K562 (cell line): ENCODE results near the gene SLC4A1.

ENCODE experiments used
- U2AF1 ChIP-seq: fragments of 200-400 bp; formaldehyde crosslinking; optimal IDR thresholded peaks from 2 replicates; pipeline ENCODE3; 2017; ENCODE audit warnings: mild to moderate bottlenecking, low read depth, low read length, moderate library complexity
- USF2 ChIP-seq: sonication (generic); formaldehyde crosslinking; IDR thresholded peaks from 2 replicates; pipeline ENCODE4 v1.5.0; 2020; ENCODE audit warnings: missing genetic modification reagents
- ZNF639 ChIP-seq, 2 experiments: fragments of 200-800 bp in 1 of 2; sonication (Bioruptor generic) in 1 of 2; sonication (generic) in 1 of 2; formaldehyde crosslinking in 1 of 2; IDR thresholded peaks in 1 of 2; conservative IDR thresholded peaks in 1 of 2; 2 replicates each; pipeline versions ENCODE4 v1.5.0 to v1.6.1; 2016 to 2020; ENCODE audit warnings: missing compliant biosample characterization in 1 of 2, missing genetic modification characterization in 1 of 2, missing genetic modification reagents in 1 of 2
- TF ChIP-seq, protein P1 (sequence below), 2 experiments: fragments of 450-650 bp; IDR thresholded peaks; 2 replicates each; pipeline ENCODE4 v1.6.1; 2016; ENCODE audit warnings: mild to moderate bottlenecking in 2 of 2, borderline replicate concordance in 1 of 2, low read depth in 1 of 2, moderate library complexity in 1 of 2

GRCh38 chr17:44221862-44222111 is 46.1 kb downstream of the SLC4A1 start:
- TF ChIP-seq ZNF639 (CRISPR knock-in tag; conservative IDR thresholded peaks at IDR 0.05 in 1 of 2, IDR thresholded peaks at IDR 0.05 in 1 of 2) (no peak), U2AF1 (no peak), USF2 (CRISPR knock-in tag) (no peak)
- TF ChIP-seq, protein P1, sequence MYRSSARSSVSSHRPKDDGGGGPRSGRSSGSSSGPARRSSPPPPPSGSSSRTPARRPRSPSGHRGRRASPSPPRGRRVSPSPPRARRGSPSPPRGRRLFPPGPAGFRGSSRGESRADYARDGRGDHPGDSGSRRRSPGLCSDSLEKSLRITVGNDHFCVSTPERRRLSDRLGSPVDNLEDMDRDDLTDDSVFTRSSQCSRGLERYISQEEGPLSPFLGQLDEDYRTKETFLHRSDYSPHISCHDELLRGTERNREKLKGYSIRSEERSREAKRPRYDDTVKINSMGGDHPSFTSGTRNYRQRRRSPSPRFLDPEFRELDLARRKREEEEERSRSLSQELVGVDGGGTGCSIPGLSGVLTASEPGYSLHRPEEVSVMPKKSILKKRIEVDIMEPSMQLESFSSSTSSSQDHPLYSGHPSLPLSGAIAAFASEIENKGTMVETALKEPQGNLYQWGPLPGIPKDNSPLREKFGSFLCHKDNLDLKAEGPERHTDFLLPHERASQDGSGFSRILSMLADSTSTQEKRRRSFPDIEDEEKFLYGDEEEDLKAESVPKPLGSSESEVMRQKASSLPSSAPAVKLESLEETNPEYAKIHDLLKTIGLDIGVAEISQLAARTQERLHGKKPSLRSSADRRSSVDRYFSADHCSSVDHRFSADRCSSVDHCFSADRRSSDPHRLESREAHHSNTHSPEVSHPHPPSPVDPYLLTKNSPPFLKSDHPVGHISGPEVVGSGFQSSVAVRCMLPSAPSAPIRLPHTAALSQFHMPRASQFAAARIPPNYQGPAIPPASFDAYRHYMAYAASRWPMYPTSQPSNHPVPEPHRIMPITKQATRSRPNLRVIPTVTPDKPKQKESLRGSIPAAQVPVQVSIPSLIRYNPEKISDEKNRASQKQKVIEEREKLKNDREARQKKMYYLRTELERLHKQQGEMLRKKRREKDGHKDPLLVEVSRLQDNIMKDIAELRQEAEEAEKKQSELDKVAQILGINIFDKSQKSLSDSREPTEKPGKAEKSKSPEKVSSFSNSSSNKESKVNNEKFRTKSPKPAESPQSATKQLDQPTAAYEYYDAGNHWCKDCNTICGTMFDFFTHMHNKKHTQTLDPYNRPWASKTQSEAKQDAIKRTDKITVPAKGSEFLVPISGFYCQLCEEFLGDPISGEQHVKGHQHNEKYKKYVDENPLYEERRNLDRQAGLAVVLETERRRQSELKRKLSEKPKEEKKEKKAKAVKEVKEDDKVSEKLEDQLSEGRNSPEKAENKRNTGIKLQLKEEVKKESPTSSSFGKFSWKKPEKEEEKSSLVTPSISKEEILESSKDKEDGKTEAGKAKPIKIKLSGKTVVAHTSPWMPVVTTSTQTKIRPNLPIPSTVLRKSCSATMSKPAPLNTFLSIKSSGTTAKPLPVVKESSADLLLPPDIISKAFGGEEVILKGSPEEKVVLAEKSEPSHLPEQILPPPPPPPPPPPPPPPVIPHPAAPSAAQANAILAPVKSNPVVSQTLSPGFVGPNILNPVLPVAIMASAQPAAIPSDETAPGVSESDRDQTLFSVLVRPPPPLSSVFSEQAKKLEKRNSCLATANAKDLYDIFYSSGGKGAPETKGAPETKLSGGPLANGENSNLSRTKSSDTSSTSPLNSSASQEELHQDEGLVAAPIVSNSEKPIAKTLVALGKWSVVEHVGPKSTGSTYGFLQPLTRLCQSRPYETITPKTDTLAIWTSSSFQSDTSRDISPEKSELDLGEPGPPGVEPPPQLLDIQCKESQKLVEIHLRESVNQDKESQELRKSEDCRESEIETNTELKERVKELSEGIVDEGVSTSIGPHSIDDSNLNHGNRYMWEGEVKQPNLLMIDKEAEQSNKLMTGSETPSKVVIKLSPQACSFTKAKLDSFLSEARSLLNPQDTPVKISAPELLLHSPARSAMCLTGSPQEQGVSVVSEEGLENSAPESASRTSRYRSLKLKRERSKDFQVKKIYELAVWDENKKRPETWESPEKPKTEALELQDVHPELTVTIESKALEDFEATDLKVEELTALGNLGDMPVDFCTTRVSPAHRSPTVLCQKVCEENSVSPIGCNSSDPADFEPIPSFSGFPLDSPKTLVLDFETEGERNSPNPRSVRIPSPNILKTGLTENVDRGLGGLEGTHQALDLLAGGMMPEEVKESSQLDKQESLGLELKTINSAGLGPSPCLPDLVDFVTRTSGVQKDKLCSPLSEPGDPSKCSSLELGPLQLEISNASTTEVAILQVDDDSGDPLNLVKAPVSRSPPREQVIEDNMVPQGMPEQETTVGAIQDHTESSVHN (IDR thresholded peaks at IDR 0.05; ENCODE audit: borderline replicate concordance in 1 of 2, low read depth in 1 of 2) = no peak
